WI38 (cell line): ENCODE measurements around the gene NCF2.
"Not testable (repeated sequence)": the region's sequence is repeated elsewhere in the genome, so short reads cannot be mapped to it uniquely, and the experiment has no call there.

ENCODE experiments used
- H3K4me3 ChIP-seq: 2 replicates; pipeline ENCODE4 v1.5.1; 2011; ENCODE audit warnings: low read depth, mild to moderate bottlenecking, control low read depth, low read length
- TF ChIP-seq, protein P1 (sequence below): IDR thresholded peaks from 2 replicates; pipeline ENCODE4 v1.5.1; 2012; ENCODE audit warnings: low read depth, mild to moderate bottlenecking, control low read depth, low read length

NCF2 gene

GRCh38 chr1:183622884-183623785, 32.9 kb upstream of the NCF2 start:
- TF ChIP-seq, protein P1, sequence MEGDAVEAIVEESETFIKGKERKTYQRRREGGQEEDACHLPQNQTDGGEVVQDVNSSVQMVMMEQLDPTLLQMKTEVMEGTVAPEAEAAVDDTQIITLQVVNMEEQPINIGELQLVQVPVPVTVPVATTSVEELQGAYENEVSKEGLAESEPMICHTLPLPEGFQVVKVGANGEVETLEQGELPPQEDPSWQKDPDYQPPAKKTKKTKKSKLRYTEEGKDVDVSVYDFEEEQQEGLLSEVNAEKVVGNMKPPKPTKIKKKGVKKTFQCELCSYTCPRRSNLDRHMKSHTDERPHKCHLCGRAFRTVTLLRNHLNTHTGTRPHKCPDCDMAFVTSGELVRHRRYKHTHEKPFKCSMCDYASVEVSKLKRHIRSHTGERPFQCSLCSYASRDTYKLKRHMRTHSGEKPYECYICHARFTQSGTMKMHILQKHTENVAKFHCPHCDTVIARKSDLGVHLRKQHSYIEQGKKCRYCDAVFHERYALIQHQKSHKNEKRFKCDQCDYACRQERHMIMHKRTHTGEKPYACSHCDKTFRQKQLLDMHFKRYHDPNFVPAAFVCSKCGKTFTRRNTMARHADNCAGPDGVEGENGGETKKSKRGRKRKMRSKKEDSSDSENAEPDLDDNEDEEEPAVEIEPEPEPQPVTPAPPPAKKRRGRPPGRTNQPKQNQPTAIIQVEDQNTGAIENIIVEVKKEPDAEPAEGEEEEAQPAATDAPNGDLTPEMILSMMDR, result peak; percentile 38; the same call in 1 of the 2 replicates
- no peak overlapping the region for H3K4me3 ChIP-seq

DNA sequence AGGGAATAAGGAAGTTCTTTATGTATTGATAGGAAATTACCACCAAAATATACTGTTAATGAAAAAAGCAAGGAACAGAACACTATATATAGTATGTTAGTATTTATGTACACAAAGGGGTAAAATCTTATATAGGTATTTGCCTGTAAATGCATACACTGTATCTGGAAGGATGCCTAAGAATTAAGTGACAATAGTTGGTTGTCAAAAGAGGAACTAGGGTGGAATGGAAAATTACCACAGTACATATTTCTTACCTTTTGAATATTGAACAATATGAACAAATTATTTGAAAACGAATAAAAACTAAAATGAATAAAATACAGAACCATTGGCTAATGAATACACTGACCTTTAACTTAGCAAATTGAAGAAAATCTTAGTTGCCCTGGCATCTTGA, 31.8 kb upstream of the NCF2 start:
- TF ChIP-seq, protein P1, result no peak
- H3K4me3 ChIP-seq, result no peak overlapping the region

DNA sequence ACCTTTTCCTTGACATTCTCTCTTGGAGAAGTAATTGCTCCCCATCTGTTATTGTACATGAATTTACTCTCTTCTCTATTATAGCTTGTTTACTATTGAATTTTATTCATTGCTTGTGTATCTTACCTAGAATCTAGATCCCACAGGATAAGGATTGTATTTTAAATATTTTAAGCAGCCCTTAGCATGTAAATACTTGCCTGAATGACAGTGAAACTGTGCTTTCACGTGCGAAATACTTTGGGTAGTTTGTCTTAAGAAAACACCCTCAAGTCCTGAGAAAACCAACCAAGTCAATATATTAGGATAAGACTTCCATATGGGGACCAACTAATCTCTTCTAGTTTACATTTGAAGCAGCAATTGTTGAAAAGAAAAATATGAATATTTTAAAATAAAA, 30.1 kb upstream of the NCF2 start:
- no peak overlapping the region for H3K4me3 ChIP-seq
- TF ChIP-seq, protein P1, result no peak

DNA sequence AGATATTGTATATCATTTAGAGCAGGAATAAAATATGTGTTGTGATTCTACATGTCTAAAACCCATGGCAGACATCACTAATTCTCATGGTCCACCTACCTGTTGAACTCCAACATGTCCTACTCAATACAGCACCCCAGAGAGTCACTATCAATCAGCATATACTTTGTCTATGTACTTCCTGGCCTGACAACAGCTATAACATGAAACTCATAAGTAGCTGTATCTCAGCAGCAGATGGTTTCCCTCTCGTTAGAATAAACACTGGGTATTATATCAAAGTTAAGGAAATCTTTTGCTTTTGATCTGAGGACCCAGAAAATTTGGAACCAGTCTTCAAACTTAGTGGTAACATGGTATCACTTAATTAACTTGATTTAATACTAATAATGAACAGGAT, 29.5 kb upstream of the NCF2 start:
- TF ChIP-seq, protein P1, result no peak
- no peak overlapping the region for H3K4me3 ChIP-seq

GRCh38 chr1:183618202-183618601, 27.9 kb upstream of the NCF2 start:
- not testable (repeated sequence) for H3K4me3 ChIP-seq

- H3K4me3 ChIP-seq, result not testable (repeated sequence)
Observed at GRCh38 chr1:183612975-183613374, 22.7 kb upstream of the NCF2 start.

DNA sequence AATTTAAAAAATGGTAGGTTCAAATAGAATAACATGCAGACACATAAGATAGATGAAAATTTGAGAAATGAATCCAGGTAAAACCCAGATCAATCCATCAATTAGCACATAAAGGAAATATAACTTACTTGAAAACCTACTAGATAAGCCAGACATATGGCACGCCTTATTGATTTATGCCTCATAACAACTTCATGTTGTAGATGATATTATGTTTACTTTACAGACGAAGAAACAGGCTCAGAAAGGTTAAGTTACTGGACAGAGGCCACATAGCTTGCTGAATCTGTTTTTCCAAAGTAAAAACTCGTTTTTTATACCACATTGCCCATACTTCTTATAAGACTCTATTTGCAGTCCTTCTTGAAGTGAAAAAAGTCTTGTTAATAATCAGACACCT, 22.1 kb upstream of the NCF2 start:
- TF ChIP-seq, protein P1, result no peak
- H3K4me3 ChIP-seq, result no peak overlapping the region

GRCh38 chr1:183611021-183611420, 20.8 kb upstream of the NCF2 start:
- TF ChIP-seq, protein P1, result no peak
- H3K4me3 ChIP-seq, result no peak overlapping the region
